ENCODE data around the gene ONECUT3. TPM values are rescaled to one million over a fixed set of nuclear protein-coding genes. Genes with fewer than 3 reads are reported as not detected.
"Not testable (repeated sequence)": the region's sequence is repeated elsewhere in the genome, so short reads cannot be mapped to it uniquely, and the experiment has no call there.

ONECUT3 gene
- polyA plus RNA-seq, 5 donors = 0.04 to 0.09 (median 0.06) TPM

- DNase-seq = no peak
Measured at GRCh38 chr19:1794424-1795172, 41.3 kb downstream of the ONECUT3 start.

- DNase-seq = no peak
Measured at GRCh38 chr19:1796395-1797142, 43.3 kb downstream of the ONECUT3 start.

- not testable (repeated sequence) for DNase-seq
Measured at GRCh38 chr19:1797313-1797712, 44.0 kb downstream of the ONECUT3 start.

- DNase-seq = no peak
Measured at GRCh38 chr19:1799695-1800342, 46.5 kb downstream of the ONECUT3 start.

GRCh38 chr19:1804858-1805257 is 51.6 kb downstream of the ONECUT3 start:
- DNase-seq = no peak

GRCh38 chr19:1805401-1806183 is 52.3 kb downstream of the ONECUT3 start:
- no peak for DNase-seq

GRCh38 chr19:1806184-1807029 is 53.1 kb downstream of the ONECUT3 start:
- no peak for DNase-seq

- no peak for DNase-seq
Measured at GRCh38 chr19:1807030-1807694, 53.9 kb downstream of the ONECUT3 start.

GRCh38 chr19:1807695-1808394 is 54.5 kb downstream of the ONECUT3 start:
- DNase-seq = no peak

- DNase-seq = no peak
Measured at GRCh38 chr19:1808395-1808731, 55.1 kb downstream of the ONECUT3 start.

GRCh38 chr19:1809678-1810077 is 56.4 kb downstream of the ONECUT3 start:
- no peak for DNase-seq

- DNase-seq = no peak
Measured at GRCh38 chr19:1810439-1811160, 57.3 kb downstream of the ONECUT3 start.

GRCh38 chr19:1811472-1811894 is 58.2 kb downstream of the ONECUT3 start:
- DNase-seq = no peak

GRCh38 chr19:1811942-1812425 is 58.7 kb downstream of the ONECUT3 start, which contains the start of gene ATP8B3:
ATP8B3 (minus strand) TSS chr19:1812276; CDS start chr19:1811736, 540 bp downstream.
- peak in 1 of 2 donors; percentile 24 for DNase-seq

- peak; percentile 78 for DNase-seq
Measured at GRCh38 chr19:1812426-1813191, 59.3 kb downstream of the ONECUT3 start.

- DNase-seq = no peak
Measured at GRCh38 chr19:1813192-1814182, 60.2 kb downstream of the ONECUT3 start.

GRCh38 chr19:1814391-1814790 is 61.1 kb downstream of the ONECUT3 start:
- DNase-seq = no peak

All from right lung (tissue), 5 donors.